ENCODE measurements around the gene NELFE.
"Not testable (repeated sequence)": the region's sequence is repeated elsewhere in the genome, so short reads cannot be mapped to it uniquely, and the experiment has no call there.

Gene NELFE

DNA sequence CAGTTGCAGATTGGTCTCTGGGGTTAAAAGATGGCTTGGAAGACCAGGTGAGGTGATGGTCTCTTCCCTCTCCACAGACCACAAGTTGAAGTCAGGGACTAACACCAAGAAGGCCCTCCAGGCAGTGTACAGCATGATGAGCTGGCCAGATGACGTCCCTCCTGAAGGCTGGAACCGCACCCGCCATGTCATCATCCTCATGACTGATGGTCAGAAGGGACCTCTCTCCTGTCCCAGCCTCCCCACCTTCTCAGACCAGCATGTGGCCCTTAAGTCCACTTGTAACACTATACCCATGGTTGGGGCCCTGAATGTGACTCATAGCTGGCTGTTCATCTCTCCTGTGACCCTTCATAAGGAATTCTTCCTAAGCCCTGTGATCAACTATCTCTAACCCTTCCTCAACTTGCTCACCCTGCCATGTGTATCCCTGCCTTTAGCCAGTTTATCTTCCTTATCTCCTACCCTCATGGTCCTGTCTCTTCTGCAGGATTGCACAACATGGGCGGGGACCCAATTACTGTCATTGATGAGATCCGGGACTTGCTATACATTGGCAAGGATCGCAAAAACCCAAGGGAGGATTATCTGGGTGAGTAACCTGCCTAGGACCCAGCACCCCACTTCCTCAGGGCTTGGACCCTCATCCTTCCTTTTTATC, 9.9 kb downstream of the NELFE start:
- no peak for DNase-seq

DNA sequence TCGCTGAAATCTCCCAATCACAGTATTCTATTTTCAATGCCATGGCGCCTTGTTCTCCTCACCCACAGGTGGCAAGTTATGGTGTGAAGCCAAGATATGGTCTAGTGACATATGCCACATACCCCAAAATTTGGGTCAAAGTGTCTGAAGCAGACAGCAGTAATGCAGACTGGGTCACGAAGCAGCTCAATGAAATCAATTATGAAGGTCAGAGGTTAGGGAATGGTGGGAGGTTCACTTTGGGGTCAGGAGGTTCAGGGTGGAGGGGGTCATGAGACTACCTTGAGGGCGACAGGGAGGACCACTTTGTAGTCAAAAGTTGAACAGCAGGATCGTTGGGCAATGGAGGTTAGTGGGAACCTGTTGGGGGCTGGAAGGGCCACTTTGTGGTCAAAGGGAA, 10.5 kb downstream of the NELFE start:
- DNase-seq: no peak

- DNase-seq: no peak
These were observed 10.9 kb downstream of the NELFE start for GRCh38 chr6:31947864-31948263.

DNA sequence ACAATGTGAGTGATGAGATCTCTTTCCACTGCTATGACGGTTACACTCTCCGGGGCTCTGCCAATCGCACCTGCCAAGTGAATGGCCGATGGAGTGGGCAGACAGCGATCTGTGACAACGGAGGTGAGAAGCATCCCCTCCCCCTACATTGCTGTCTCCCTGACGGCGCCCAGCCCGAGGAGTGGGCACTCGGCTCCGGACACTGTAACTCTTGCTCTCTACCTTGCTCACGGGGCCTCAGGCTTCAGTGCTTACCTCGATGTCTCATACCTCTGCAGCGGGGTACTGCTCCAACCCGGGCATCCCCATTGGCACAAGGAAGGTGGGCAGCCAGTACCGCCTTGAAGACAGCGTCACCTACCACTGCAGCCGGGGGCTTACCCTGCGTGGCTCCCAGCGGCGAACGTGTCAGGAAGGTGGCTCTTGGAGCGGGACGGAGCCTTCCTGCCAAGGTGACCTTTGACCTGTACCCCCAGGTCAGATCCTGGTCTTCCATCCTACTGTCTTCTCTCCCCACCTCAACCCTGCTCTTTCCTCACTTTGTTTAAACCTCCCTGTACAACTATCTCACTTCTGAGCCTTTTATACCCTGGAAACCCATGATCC, 11.6 kb downstream of the NELFE start:
- DNase-seq: no peak

DNA sequence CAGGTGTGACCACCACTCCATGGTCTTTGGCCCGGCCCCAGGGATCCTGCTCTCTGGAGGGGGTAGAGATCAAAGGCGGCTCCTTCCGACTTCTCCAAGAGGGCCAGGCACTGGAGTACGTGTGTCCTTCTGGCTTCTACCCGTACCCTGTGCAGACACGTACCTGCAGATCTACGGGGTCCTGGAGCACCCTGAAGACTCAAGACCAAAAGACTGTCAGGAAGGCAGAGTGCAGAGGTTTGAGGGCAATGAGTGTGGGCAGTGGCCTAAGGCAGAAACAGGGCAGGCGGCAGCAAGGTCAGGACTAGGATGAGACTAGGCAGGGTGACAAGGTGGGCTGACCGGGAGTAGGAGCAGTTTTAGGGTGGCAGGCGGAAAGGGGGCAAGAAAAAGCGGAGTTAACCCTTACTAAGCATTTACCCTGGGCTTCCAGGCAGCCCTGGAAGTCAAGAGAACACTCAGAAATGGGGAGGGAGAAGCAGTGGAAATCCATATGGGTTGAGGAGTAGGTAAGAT, 12.3 kb downstream of the NELFE start:
- no peak for DNase-seq

GRCh38 chr6:31945507-31946369, 13.0 kb downstream of the NELFE start, which contains the start of gene CFB:
TSS of gene CFB (plus strand) at chr6:31946095. CDS start at chr6:31946222, 127 bp downstream.
- no peak for DNase-seq

- DNase-seq: no peak
These were observed 13.6 kb downstream of the NELFE start for GRCh38 chr6:31945154-31945506.

DNA sequence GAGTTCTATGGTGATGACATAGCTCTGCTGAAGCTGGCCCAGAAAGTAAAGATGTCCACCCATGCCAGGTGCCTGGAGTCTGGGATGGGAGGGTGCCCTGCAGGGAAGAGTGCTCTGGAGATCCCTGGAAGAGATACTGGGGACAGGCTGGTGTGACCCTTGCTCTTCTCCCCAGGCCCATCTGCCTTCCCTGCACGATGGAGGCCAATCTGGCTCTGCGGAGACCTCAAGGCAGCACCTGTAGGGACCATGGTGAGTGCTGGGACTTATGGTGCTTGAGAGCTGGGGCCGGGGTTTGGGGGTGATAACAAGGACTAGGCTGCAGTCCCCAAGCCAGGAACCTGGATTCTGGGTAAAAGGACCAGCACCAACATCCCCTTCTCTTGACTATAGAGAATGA, 15.0 kb downstream of the NELFE start:
- no peak for DNase-seq

DNA sequence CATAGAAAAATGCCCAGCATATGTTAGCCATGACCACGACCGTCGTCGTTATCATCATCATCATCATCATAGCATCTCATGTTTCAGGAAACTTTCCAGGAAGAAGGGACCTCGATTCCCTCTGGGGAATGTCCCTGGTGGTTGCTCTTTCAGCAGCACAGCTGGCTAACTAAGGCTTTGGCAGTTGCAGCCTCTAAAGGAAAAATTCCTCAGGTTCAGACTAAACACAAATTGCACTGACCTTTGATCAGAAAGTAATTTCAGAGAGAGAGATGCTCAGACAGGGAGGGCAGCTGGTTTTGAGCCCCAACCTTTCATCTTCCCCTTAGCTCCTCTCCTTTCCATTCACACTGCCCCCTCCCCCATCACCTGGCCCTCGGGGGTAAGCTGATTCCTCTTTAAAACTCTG, 18.5 kb downstream of the NELFE start:
- no peak for DNase-seq

DNA sequence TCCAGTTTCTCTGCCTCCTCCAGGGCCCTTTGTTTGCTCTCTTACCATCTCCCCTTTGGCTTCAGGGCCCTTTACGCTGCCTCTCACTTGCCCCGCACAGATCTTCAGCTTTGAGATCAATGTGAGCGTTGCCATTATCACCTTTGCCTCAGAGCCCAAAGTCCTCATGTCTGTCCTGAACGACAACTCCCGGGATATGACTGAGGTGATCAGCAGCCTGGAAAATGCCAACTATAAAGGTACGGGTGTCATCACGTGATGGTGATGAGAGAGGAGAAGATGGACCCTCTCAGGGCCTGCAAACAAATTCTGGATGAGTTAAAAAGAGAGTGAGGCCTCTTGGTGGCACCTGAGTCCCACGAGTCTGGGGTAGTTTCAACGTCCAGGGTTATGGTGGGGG, 22.9 kb downstream of the NELFE start:
- no peak for DNase-seq

DNA sequence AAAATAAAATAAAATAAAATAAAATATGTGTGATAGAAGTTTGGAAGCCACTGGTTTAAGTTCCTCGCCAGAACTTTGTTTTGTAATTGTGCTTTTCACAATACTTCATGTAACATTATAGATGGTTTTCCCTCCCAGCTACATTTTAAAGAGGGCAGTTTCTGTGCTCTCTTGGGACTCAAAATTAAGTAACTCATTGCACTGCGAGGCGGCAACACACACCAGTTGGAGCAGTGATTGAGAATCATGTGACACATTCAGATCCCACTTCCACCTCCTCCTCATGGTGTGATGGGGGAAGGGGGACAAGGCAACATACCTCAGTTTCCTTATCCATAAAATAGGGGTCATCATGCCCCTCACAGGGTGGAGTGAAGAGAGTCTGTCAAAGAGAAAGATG, 23.8 kb downstream of the NELFE start:
- no peak for DNase-seq

GRCh38 chr6:31933537-31933936, 25.2 kb downstream of the NELFE start:
- no peak for DNase-seq

- not testable (repeated sequence) for DNase-seq
These were observed 26.6 kb downstream of the NELFE start for GRCh38 chr6:31932137-31932536.

- DNase-seq: no peak
These were observed 27.8 kb downstream of the NELFE start for GRCh38 chr6:31930962-31931361.

GRCh38 chr6:31928672-31928939, 30.2 kb downstream of the NELFE start:
- no peak for DNase-seq

DNA sequence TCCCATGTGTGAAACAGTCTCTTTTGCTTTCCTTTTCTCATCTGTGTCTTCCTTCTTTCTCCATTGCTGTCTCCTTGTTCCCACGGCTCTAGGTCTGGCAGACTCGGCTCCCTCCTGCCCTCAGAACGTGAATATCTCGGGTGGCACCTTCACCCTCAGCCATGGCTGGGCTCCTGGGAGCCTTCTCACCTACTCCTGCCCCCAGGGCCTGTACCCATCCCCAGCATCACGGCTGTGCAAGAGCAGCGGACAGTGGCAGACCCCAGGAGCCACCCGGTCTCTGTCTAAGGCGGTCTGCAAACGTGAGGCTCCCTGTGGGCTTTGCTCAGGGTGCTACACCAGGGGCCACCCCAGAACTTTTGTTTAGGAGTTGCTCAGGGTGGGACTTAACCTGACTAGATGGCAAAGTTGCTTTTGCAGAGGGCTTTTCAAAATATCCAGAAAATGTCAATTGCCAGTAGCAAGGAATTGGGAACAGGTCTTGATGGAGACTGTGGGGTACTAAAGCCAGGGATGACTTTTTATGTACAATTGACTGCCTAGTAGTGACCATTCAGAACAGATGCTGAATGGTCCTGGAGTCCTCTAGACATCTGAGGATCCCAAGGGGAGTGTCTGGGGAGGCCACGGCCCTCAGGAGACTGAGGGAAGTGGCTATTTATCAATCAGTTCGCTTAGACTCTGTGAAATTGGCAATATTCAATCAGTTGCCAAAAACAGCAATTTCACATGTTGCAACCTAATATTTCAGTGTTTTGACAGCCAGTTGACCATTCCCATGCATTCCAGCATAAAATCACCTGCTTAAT, 30.7 kb downstream of the NELFE start:
- no peak for DNase-seq

DNA sequence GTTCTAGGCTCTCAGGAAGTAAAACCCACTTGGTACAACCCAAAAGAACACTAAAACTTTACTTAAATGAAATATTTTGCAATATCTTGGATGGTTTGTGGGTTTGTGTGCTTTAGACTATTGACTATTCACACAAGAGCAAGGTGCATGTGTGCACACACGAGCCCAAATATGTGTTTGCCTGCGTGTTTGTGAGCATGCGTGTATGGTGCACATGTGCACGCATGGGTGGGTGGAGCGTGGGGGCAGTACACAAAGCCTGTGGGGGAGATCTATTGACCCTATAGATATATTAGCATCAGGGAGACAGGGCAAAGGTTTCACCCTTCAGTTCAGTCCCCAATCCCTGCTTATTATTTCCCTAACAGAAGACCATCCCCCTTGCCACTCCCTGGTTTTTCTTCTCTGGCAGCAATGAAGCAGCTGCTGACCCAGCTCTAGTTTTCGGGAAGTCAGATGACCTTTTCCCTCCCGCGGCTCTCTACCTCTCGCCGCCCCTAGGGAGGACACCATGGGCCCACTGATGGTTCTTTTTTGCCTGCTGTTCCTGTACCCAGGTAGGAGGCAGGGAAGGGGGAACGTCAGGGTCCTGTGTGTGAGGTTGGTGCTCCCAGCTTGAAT, 31.4 kb downstream of the NELFE start, which contains the start of gene C2:
TSS of gene C2 (plus strand) at position 476 of the 621 bp plus-strand sequence. CDS start at position 512, 36 bp downstream.
- no peak for DNase-seq

DNA sequence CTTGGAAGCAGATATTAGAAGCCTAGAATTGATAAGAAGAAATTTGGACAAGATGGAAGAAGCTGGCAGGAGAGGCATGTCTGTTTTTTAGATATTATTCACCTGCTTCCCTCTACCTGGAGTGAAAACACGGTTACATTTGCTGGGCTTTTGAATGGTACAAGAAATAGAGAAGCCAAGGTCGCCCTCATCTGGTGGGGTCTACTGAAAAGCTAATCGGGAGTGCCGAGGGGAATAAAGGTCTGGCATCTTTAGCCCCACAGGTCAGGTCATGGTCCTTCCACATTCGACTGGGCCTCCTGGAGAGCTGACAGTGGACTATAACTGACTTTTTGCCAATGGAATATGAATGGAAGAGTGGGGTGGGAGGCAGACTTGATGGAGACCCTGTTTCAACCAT, 35.8 kb downstream of the NELFE start:
- DNase-seq: peak; percentile 15

GRCh38 chr6:31920811-31921210, 38.0 kb downstream of the NELFE start:
- DNase-seq: no peak

GRCh38 chr6:31919624-31920303, 39.0 kb downstream of the NELFE start:
- no peak for DNase-seq

GRCh38 chr6:31918069-31918720, 40.6 kb downstream of the NELFE start:
- DNase-seq: no peak
